Hepatocyte (in vitro differentiated cells): ENCODE results near the gene RASSF4. TPM values are rescaled to one million over a fixed set of nuclear protein-coding genes. Genes with fewer than 3 reads are reported as not detected.

ENCODE experiments used
- DNase-seq: peaks from one replicate; pipeline ENCODE4 v3.0.0-alpha.2; 2016; ENCODE audit warnings: low spot score
- H2AFZ ChIP-seq: fragments of 200-600 bp; sonication (generic); 2 replicates; pipeline ENCODE4 v1.6.0; 2016; ENCODE audit warnings: antibody characterized with exemption, mild to moderate bottlenecking
- H3K27ac ChIP-seq: fragments of 200-600 bp; sonication (generic); 2 replicates; pipeline ENCODE4 v1.5.1; 2016; ENCODE audit warnings: mild to moderate bottlenecking
- H3K27me3 ChIP-seq: fragments of 200-600 bp; sonication (generic); 2 replicates; pipeline ENCODE4 v1.6.1; 2016
- H3K36me3 ChIP-seq: fragments of 200-600 bp; sonication (generic); replicated peaks from 2 replicates; pipeline ENCODE4 v1.5.1; 2016; ENCODE audit warnings: low read depth; ENCODE audit not compliant: insufficient read depth
- H3K4me1 ChIP-seq: fragments of 200-600 bp; sonication (generic); 2 replicates; pipeline ENCODE4 v1.5.1; 2016; ENCODE audit warnings: mild to moderate bottlenecking, moderate library complexity; ENCODE audit not compliant: insufficient read depth
- H3K4me2 ChIP-seq: fragments of 200-600 bp; sonication (generic); 2 replicates; pipeline ENCODE4 v1.6.0; 2016
- H3K4me3 ChIP-seq: fragments of 200-600 bp; sonication (generic); 2 replicates; pipeline ENCODE4 v1.5.1; 2016; ENCODE audit warnings: mild to moderate bottlenecking
- H3K79me2 ChIP-seq: fragments of 200-600 bp; sonication (generic); 2 replicates; pipeline ENCODE4 v1.6.0; 2017; ENCODE audit warnings: mild to moderate bottlenecking
- H3K9me2 ChIP-seq: fragments of 200-600 bp; sonication (generic); replicated peaks from 2 replicates; pipeline ENCODE4 v1.6.0; 2017; ENCODE audit warnings: mild to moderate bottlenecking; ENCODE audit not compliant: insufficient read depth
- H3K9me3 ChIP-seq: fragments of 200-600 bp; sonication (generic); 2 replicates; pipeline ENCODE4 v1.5.1; 2016; ENCODE audit warnings: low read depth, mild to moderate bottlenecking
- H4K20me1 ChIP-seq: fragments of 200-600 bp; sonication (generic); 2 replicates; pipeline ENCODE4 v1.6.0; 2016; ENCODE audit warnings: mild to moderate bottlenecking; ENCODE audit not compliant: insufficient read depth, poor library complexity, severe bottlenecking
- CTCF ChIP-seq: fragments of 200-600 bp; sonication (generic); IDR thresholded peaks from 2 replicates; pipeline ENCODE4 v1.5.1; 2016; ENCODE audit warnings: antibody characterized with exemption, mild to moderate bottlenecking; ENCODE audit not compliant: poor library complexity
- EZH2 ChIP-seq: fragments of 200-600 bp; sonication (generic); IDR thresholded peaks from 2 replicates; pipeline ENCODE4 v1.6.1; 2016; ENCODE audit warnings: antibody characterized with exemption, mild to moderate bottlenecking, borderline replicate concordance
- EZH2phosphoT487 ChIP-seq: fragments of 200-600 bp; sonication (generic); IDR thresholded peaks from one replicate; pipeline ENCODE4 v1.6.1; 2018; ENCODE audit warnings: antibody characterized with exemption, mild to moderate bottlenecking, low read depth, moderate library complexity; ENCODE audit not compliant: unreplicated experiment, severe bottlenecking
- WGBS: methylation state at CpG from one replicate; pipeline ENCODE4 v1.1.6; 2016; ENCODE audit warnings: low lambda C conversion rate; ENCODE audit errors: missing lambda C conversion rate; 5-methylcytosine and 5-hydroxymethylcytosine counted together
- polyA plus RNA-seq: library from polyadenylated mRNA; unstranded; fragments of >200 nt; fragmentation: Nextera tagmentation; extraction: Ambion mirVana; gene quantifications from 2 replicates; pipeline ENCODE4 v1.2.1, GENCODE V29; 2016
- total RNA-seq: library from RNA; depleted of rRNA; stranded (reverse); fragments of >200 nt; gene quantifications from 2 replicates; pipeline ENCODE4 v1.2.3, GENCODE V29; 2014

The RASSF4 gene
- total and polyA plus RNA-seq, 2 experiments from 2014 or later: 19.2 to 20.1 TPM

GRCh38 chr10:44951576-44952226 lies 7.9 kb upstream of the RASSF4 start:
- TF ChIP-seq CTCF: no peak
- no peak for TF ChIP-seq EZH2
- no peak for TF ChIP-seq EZH2phosphoT487
- Histone ChIP-seq H3K4me3 (no peak overlapping the region), H3K4me2 (no peak overlapping the region), H4K20me1 (no peaks in the 10 kb centered on the region), H3K4me1 (peaks cover 11% of the 10 kb centered on the region), H2AFZ (no peak overlapping the region), H3K9me3 (no peaks in the 10 kb centered on the region), H3K27me3 (no peaks in the 10 kb centered on the region), H3K9me2 (no peaks in the 10 kb centered on the region), H3K27ac (no peak overlapping the region), H3K36me3 (no peaks in the 10 kb centered on the region), H3K79me2 (peaks cover 9% of the 10 kb centered on the region)
- DNase-seq: peak; percentile 3
- WGBS: 92% methylated on average over 7 of the region's 7 CpGs

GRCh38 chr10:44952779-44953231 lies 6.8 kb upstream of the RASSF4 start:
- no peak overlapping the region for H3K27ac ChIP-seq
- no peaks in the 10 kb centered on the region for H3K27me3 ChIP-seq
- DNase-seq: no peak
- H3K36me3 ChIP-seq: no peaks in the 10 kb centered on the region
- TF ChIP-seq EZH2 (no peak), CTCF (no peak), EZH2phosphoT487 (no peak)
- H3K9me2 ChIP-seq: no peaks in the 10 kb centered on the region
- no peak overlapping the region for H3K4me3 ChIP-seq
- no peak overlapping the region for H2AFZ ChIP-seq
- no peaks in the 10 kb centered on the region for H4K20me1 ChIP-seq
- peaks cover 11% of the 10 kb centered on the region for H3K4me1 ChIP-seq
- WGBS: 43% methylated on average over 2 of the region's 2 CpGs
- H3K4me2 ChIP-seq: no peak overlapping the region
- H3K79me2 ChIP-seq: peaks cover 16% of the 10 kb centered on the region
- no peaks in the 10 kb centered on the region for H3K9me3 ChIP-seq

GRCh38 chr10:44954042-44954441 lies 5.6 kb upstream of the RASSF4 start:
- Histone ChIP-seq H3K27me3 (no peaks in the 10 kb centered on the region), H3K36me3 (no peaks in the 10 kb centered on the region), H3K27ac (no peak overlapping the region), H3K4me2 (no peak overlapping the region), H3K9me3 (no peaks in the 10 kb centered on the region), H3K4me3 (no peak overlapping the region), H2AFZ (no peak overlapping the region), H3K9me2 (no peaks in the 10 kb centered on the region), H4K20me1 (no peaks in the 10 kb centered on the region), H3K79me2 (peaks cover 19% of the 10 kb centered on the region), H3K4me1 (peaks cover 20% of the 10 kb centered on the region)
- DNase-seq: no peak
- TF ChIP-seq EZH2phosphoT487 (no peak), CTCF (no peak), EZH2 (no peak)

- Histone ChIP-seq H3K4me2 (no peak overlapping the region), H3K4me1 (peaks cover 18% of the 10 kb centered on the region), H3K9me2 (no peaks in the 10 kb centered on the region), H3K27me3 (no peaks in the 10 kb centered on the region), H4K20me1 (no peaks in the 10 kb centered on the region), H3K4me3 (no peak overlapping the region), H3K27ac (no peak overlapping the region), H3K79me2 (peaks cover 19% of the 10 kb centered on the region), H3K36me3 (no peaks in the 10 kb centered on the region), H3K9me3 (no peaks in the 10 kb centered on the region), H2AFZ (no peak overlapping the region)
- TF ChIP-seq CTCF (no peak), EZH2phosphoT487 (no peak)
- no peak for DNase-seq
Observed at GRCh38 chr10:44954962-44955361, 4.6 kb upstream of the RASSF4 start.
